BLaER1 treated with 17β-estradiol and CSF1 and Interleukin-3, amounts not matched to agents 10 nM and 100 nM (cell line): ENCODE results near the gene IQSEC3.

Source experiments
- H3K27ac ChIP-seq, 11 experiments: shearing (Covaris generic); formaldehyde crosslinking; 2 replicates each; pipeline ENCODE4 v1.8.1; 2022
- H3K27me3 ChIP-seq, 11 experiments: shearing (Covaris generic); formaldehyde crosslinking; 2 replicates each; pipeline ENCODE4 v1.8.1; 2022
- H3K36me3 ChIP-seq, 11 experiments: shearing (Covaris generic); formaldehyde crosslinking; 2 replicates each; pipeline ENCODE4 v1.8.1; 2022
- H3K4me1 ChIP-seq, 10 experiments: shearing (Covaris generic); formaldehyde crosslinking; 2 replicates each; pipeline ENCODE4 v1.8.1; 2022
- H3K4me2 ChIP-seq, 11 experiments: shearing (Covaris generic); formaldehyde crosslinking; 2 replicates each; pipeline ENCODE4 v1.8.1; 2022
- H3K4me3 ChIP-seq, 10 experiments: shearing (Covaris generic); formaldehyde crosslinking; 2 replicates each; pipeline ENCODE4 v1.8.1; 2022
- H3K9ac ChIP-seq, 11 experiments: shearing (Covaris generic); formaldehyde crosslinking; 2 replicates each; pipeline ENCODE4 v1.8.1; 2022
- H3K9me3 ChIP-seq, 11 experiments: shearing (Covaris generic); formaldehyde crosslinking; replicated peaks in 1 of 11; 2 replicates each; pipeline ENCODE4 v1.8.1; 2022
- H4K20me1 ChIP-seq, 11 experiments: shearing (Covaris generic); formaldehyde crosslinking; 2 replicates each; pipeline ENCODE4 v1.8.1; 2022
- Cebpa-rat ChIP-seq, 11 experiments: shearing (Covaris generic); IDR thresholded peaks; 2 replicates each; pipeline ENCODE4 v1.8.1; 2022

Gene IQSEC3

DNA sequence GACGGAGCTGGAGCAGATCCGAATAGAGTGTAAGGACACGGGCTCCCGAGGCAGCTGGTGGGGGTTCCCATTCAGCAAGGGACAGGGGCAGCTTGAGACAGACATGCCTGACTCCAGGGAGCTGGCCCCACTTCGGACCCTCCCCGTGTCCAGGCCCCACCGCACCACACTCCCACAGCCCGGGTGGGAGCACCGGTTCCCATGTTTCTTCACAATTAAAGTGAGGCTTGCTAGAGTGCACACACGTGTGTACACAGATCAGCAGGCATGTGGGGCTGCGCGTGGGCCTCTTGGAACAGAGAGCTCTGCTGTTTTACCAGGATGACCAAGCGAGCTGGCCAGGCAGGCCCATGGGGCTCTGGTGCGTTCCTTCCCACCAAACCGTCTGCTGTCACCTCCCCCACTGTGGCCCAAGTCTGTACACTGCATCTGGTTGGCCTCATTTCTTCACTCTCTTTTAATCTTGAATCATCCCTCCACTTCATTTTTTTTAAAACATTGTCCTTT lies 99.3 kb downstream of the IQSEC3 start:
- no peak overlapping the region for H3K9ac ChIP-seq
- no peak overlapping the region for H3K27ac ChIP-seq
- TF ChIP-seq Cebpa-rat (IDR thresholded peaks at IDR 0.05), result no peak
- no peaks in the 10 kb centered on the region for H4K20me1 ChIP-seq
- H3K9me3 ChIP-seq, result no peaks in the 10 kb centered on the region
- peaks cover 24 to 59% (median 49%) of the 10 kb centered on the region in 10 experiments for H3K4me1 ChIP-seq
- no peaks in the 10 kb centered on the region for H3K36me3 ChIP-seq
- no peak overlapping the region for H3K4me3 ChIP-seq
- H3K27me3 ChIP-seq, result no peaks in the 10 kb centered on the region
- 0 out of 22 replicates have a peak overlapping the region, but pooled peaks of 2 of the 11 experiments have one; percentile 47 to 62 for H3K4me2 ChIP-seq

DNA sequence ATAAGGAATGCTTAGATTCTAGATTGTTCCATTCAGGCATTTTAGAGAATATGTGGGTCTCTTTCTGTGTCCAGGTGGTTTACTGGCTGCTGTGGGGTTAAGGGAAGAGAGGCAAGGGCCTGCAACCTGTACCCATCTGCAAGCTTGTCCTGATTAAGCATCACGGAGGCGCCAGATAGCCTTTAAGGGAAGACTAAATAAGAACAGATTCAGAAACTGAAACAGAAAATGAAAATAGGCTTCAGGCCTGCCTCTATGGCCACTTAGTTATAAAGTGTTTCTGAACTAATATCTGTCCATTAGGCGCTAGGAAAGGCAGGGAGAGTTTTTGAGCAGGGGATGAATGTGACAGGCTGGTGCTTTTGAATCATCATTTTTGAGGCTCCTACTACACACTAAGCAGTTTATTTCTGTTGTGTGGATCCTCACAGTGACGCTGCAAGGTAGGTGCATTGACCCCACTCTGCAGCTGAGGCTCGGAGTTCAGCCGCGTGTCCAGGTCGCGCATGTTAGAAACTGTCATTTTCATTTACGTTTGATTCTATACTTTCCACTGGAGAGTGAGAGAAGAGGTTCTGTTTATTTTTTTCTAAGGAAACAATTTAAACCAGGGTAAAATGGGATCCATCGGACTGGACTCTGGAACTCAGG lies 100.0 kb downstream of the IQSEC3 start:
- no peak for TF ChIP-seq Cebpa-rat (IDR thresholded peaks at IDR 0.05)
- Histone ChIP-seq H3K4me3 (no peak overlapping the region), H3K4me1 (peaks cover 25 to 59% (median 49%) of the 10 kb centered on the region in 10 experiments), H3K36me3 (no peaks in the 10 kb centered on the region), H3K27me3 (no peaks in the 10 kb centered on the region), H3K9me3 (no peaks in the 10 kb centered on the region), H3K27ac (no peak overlapping the region), H4K20me1 (no peaks in the 10 kb centered on the region), H3K9ac (no peak overlapping the region), H3K4me2 (peak overlapping the region in 8 of 11 experiments; percentile 12 to 69 (median 54); a peak in 13 of 22 replicates)

DNA sequence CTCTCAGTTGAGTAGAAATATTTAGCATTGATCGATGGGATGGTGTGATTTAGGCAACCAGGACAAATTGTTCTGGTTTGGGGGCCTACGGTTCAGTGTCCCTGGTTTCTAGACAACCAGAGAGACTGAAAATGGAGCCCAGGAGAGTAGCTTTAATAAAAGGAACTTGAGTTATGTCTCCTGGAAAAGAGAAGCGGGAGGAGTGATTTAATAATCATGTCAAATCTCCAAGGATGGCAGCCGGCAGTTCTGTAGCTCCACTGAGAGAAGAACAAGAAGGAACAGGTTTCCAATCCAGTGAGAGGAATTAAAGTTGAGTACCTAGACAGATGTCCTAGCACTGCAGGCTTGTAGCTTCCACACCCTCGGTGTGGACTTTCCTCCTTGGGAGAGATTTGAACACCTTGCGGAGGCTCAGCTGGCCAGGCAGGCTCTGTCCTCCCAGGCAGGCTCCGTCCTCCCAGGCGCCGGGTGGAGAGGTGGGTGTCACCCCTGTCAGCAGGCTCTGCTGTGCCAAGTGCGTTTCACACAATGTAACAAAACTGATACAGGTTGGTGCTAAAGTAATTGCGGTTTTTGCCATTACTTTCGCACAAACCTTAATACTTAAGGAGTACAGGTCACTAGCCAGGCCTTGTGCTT lies 101.5 kb downstream of the IQSEC3 start:
- no peak for TF ChIP-seq Cebpa-rat (IDR thresholded peaks at IDR 0.05)
- Histone ChIP-seq H3K27ac (no peak overlapping the region), H3K36me3 (no peaks in the 10 kb centered on the region), H3K9ac (no peak overlapping the region), H3K9me3 (no peaks in the 10 kb centered on the region), H3K4me3 (no peak overlapping the region), H3K27me3 (no peaks in the 10 kb centered on the region), H3K4me1 (peaks cover 40 to 71% (median 60%) of the 10 kb centered on the region in 10 experiments), H3K4me2 (peak overlapping the region in 10 of 11 experiments; percentile 11 to 70 (median 62); a peak in 16 of 22 replicates), H4K20me1 (no peaks in the 10 kb centered on the region)

- H3K9ac ChIP-seq, result no peak overlapping the region; a peak in 1 of 22 replicates
- no peak for TF ChIP-seq Cebpa-rat (IDR thresholded peaks at IDR 0.05)
- H3K4me3 ChIP-seq, result no peak overlapping the region
- no peaks in the 10 kb centered on the region for H3K36me3 ChIP-seq
- peaks cover 49 to 76% (median 64%) of the 10 kb centered on the region in 10 experiments for H3K4me1 ChIP-seq
- H3K27ac ChIP-seq, result no peak overlapping the region
- no peaks in the 10 kb centered on the region for H4K20me1 ChIP-seq
- no peaks in the 10 kb centered on the region for H3K27me3 ChIP-seq
- no peaks in the 10 kb centered on the region for H3K9me3 ChIP-seq
- peak overlapping the region; percentile 33 to 70 (median 53); a peak in 21 of 22 replicates for H3K4me2 ChIP-seq
These were observed 102.4 kb downstream of the IQSEC3 start for GRCh38 chr12:168763-169525.

DNA sequence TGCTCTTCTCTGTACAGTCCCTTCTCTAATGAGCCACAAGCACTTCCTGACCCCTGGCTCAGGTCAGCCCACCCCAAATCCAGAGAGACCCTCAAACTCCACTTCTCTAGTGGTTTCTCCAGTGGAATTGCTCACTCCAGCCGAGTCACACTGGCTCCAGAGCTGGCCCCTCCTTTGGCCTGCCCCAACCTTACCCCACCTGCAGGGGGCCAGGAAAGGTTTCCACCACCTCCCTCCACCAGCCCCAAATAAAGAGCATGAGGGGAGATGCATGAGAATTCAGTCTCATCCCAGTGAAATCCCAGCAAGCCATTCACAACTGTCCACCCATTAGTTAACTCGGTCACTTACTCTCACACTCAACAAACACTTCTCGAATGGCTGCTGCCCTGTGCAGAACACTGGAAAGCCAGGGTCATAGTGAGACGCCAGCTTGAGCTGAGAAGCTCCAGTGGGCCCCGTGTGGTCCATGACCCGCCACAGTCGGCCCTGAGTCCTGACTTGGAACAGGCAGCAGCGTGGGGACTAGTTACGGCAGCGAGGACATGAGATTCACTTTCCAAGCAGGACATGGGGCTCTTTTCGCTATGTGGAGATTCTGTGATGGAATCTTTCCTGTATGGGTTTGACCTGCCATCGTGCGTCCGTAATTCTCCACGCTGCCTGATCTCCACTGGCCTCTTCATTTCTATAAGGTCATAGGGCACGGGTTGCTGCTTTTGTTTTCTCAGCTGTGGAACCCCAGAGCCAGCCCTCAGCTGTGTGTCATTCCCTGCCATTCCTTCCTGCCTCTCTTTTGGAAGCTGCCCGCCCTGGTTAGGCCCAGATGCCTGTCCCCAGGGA lies 103.2 kb downstream of the IQSEC3 start:
- Histone ChIP-seq H3K9me3 (no peaks in the 10 kb centered on the region), H3K27ac (no peak overlapping the region), H3K9ac (no peak overlapping the region), H3K27me3 (no peaks in the 10 kb centered on the region), H3K36me3 (no peaks in the 10 kb centered on the region), H3K4me2 (peak overlapping the region; percentile 33 to 70 (median 53); a peak in 20 of 22 replicates), H3K4me1 (peaks cover 47 to 72% (median 60%) of the 10 kb centered on the region in 10 experiments), H4K20me1 (no peaks in the 10 kb centered on the region), H3K4me3 (no peak overlapping the region)
- TF ChIP-seq Cebpa-rat (IDR thresholded peaks at IDR 0.05), result no peak

- no peaks in the 10 kb centered on the region for H3K36me3 ChIP-seq
- peaks cover 47 to 66% (median 57%) of the 10 kb centered on the region in 10 experiments for H3K4me1 ChIP-seq
- H3K9me3 ChIP-seq, result no peaks in the 10 kb centered on the region
- H3K4me3 ChIP-seq, result no peak overlapping the region
- no peak overlapping the region for H3K27ac ChIP-seq
- no peak overlapping the region for H3K9ac ChIP-seq
- no peak for TF ChIP-seq Cebpa-rat (IDR thresholded peaks at IDR 0.05)
- no peaks in the 10 kb centered on the region; a peak in 1 of 22 replicates for H4K20me1 ChIP-seq
- H3K4me2 ChIP-seq, result no peak overlapping the region
- no peaks in the 10 kb centered on the region for H3K27me3 ChIP-seq
These were observed 104.0 kb downstream of the IQSEC3 start for GRCh38 chr12:170371-171225.

DNA sequence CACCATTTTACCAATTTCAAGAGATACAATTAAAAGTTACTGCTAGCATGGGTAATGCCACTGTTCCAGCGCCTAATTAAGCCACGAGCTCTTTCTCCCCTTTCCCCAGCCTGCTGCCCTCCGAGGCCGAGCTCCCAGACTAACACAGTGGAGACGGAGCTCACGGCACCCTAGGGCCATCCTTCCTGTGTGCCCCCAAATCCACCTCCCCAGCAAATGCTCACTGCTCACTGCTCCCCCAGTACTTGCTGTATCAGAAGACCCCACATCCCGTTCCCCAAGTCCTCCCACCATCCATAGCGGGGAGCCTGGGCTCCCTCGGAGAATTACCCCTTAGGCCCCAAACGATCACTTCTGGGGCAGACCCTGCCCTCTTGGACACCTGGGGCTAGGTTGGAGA lies 104.7 kb downstream of the IQSEC3 start:
- H3K9me3 ChIP-seq, result no peaks in the 10 kb centered on the region
- no peak overlapping the region for H3K4me3 ChIP-seq
- no peak overlapping the region for H3K4me2 ChIP-seq
- no peaks in the 10 kb centered on the region for H3K36me3 ChIP-seq
- no peak overlapping the region for H3K27ac ChIP-seq
- TF ChIP-seq Cebpa-rat (IDR thresholded peaks at IDR 0.05), result no peak
- H3K27me3 ChIP-seq, result no peaks in the 10 kb centered on the region
- no peak overlapping the region for H3K9ac ChIP-seq
- peaks cover 53 to 68% (median 63%) of the 10 kb centered on the region in 10 experiments for H3K4me1 ChIP-seq
- H4K20me1 ChIP-seq, result no peaks in the 10 kb centered on the region; a peak in 1 of 22 replicates
